ENCODE measurements around the gene BPIFB3. TPM values are rescaled to one million over a fixed set of nuclear protein-coding genes. Genes with fewer than 3 reads are reported as not detected.

Gene BPIFB3
- total RNA-seq, 1 experiment from 2014 or later, result not detected

GRCh38 chr20:33110147-33110825 lies 56.6 kb downstream of the BPIFB3 start:
- Mint-ChIP-seq H3K9me3 (ENCODE audit: unreplicated experiment) (peaks cover 9% of the 10 kb centered on the region), H3K4me1 (ENCODE audit: low read depth, unreplicated experiment) (peaks cover 12% of the 10 kb centered on the region), H3K36me3 (ENCODE audit: insufficient read depth, unreplicated experiment) (no peaks in the 10 kb centered on the region), H3K4me3 (ENCODE audit: unreplicated experiment) (no peak overlapping the region), H3K27ac (ENCODE audit: unreplicated experiment) (no peak overlapping the region), H3K27me3 (ENCODE audit: insufficient read depth, unreplicated experiment) (no peaks in the 10 kb centered on the region)
- Histone ChIP-seq H3K36me3 (ENCODE audit: control insufficient read depth, insufficient read depth, low read length) (no peaks in the 10 kb centered on the region), H3K27me3 (replicated peaks; ENCODE audit: control insufficient read depth, insufficient read depth, low read length) (no peaks in the 10 kb centered on the region), H3K4me1 (peaks cover 12% of the 10 kb centered on the region), H3K9me3 (peaks cover 13% of the 10 kb centered on the region; the same call in 1 of the 2 replicates), H3K4me3 (ENCODE audit: low read depth, low read length) (no peak overlapping the region)
- no TSS peak for BruUV-seq (replicated peaks)
- no peak for TF ChIP-seq CTCF (IDR thresholded peaks at IDR 0.05; ENCODE audit: insufficient read depth in 1 of 2, low read depth in 1 of 2, low read length in 1 of 2, severe bottlenecking in 1 of 2, unreplicated experiment in 1 of 2)
- ChIA-PET POLR2A (no interaction called here), CTCF (interaction anchor here (0.7 kb wide), 1 partner anchor 1765 kb away, joined by 3 read pairs; no protein-coding TSS in a partner anchor)
- DNase-seq, result no peak
- intact Hi-C loops (cut with micrococcal nuclease; ENCODE audit: unreplicated experiment), result no loop called here

- intact Hi-C loops (cut with micrococcal nuclease; ENCODE audit: unreplicated experiment), result no loop called here
- TF ChIP-seq CTCF (IDR thresholded peaks at IDR 0.05; ENCODE audit: insufficient read depth in 1 of 2, low read depth in 1 of 2, low read length in 1 of 2, severe bottlenecking in 1 of 2, unreplicated experiment in 1 of 2), result no peak
- ChIA-PET CTCF (interaction anchor here (0.7 kb wide), 1 partner anchor 1764 kb away, joined by 3 read pairs; no protein-coding TSS in a partner anchor), POLR2A (no interaction called here)
- peaks cover 15% of the 10 kb centered on the region; the same call in 1 of the 2 replicates for H3K9me3 ChIP-seq
- H3K27ac Mint-ChIP-seq (ENCODE audit: unreplicated experiment), result no peak overlapping the region
- no peak overlapping the region for H3K4me3 ChIP-seq (ENCODE audit: low read depth, low read length)
- H3K4me1 Mint-ChIP-seq (ENCODE audit: low read depth, unreplicated experiment), result peaks cover 2% of the 10 kb centered on the region
- no TSS peak for BruUV-seq (replicated peaks)
- no peaks in the 10 kb centered on the region for H3K27me3 Mint-ChIP-seq (ENCODE audit: insufficient read depth, unreplicated experiment)
- no peaks in the 10 kb centered on the region for H3K27me3 ChIP-seq (replicated peaks; ENCODE audit: control insufficient read depth, insufficient read depth, low read length)
- no peak for DNase-seq
- no peak overlapping the region for H3K4me3 Mint-ChIP-seq (ENCODE audit: unreplicated experiment)
- H3K36me3 Mint-ChIP-seq (ENCODE audit: insufficient read depth, unreplicated experiment), result no peaks in the 10 kb centered on the region
- H3K4me1 ChIP-seq, result peaks cover 4% of the 10 kb centered on the region; the same call in 1 of the 2 replicates
- no peaks in the 10 kb centered on the region for H3K36me3 ChIP-seq (ENCODE audit: control insufficient read depth, insufficient read depth, low read length)
- H3K9me3 Mint-ChIP-seq (ENCODE audit: unreplicated experiment), result peaks cover 9% of the 10 kb centered on the region
Measured at GRCh38 chr20:33111306-33111705, 57.6 kb downstream of the BPIFB3 start.

- H3K4me1 Mint-ChIP-seq (ENCODE audit: low read depth, unreplicated experiment), result no peaks in the 10 kb centered on the region
- no peaks in the 10 kb centered on the region for H3K36me3 ChIP-seq (ENCODE audit: control insufficient read depth, insufficient read depth, low read length)
- H3K4me3 ChIP-seq (ENCODE audit: low read depth, low read length), result no peak overlapping the region
- intact Hi-C loops (cut with micrococcal nuclease; ENCODE audit: unreplicated experiment), result loop anchor here (2.0 kb wide), 1 partner anchor 14 kb away; no protein-coding TSS in a partner anchor
- peaks cover 9% of the 10 kb centered on the region for H3K9me3 Mint-ChIP-seq (ENCODE audit: unreplicated experiment)
- no peak for TF ChIP-seq CTCF (IDR thresholded peaks at IDR 0.05; ENCODE audit: insufficient read depth in 1 of 2, low read depth in 1 of 2, low read length in 1 of 2, severe bottlenecking in 1 of 2, unreplicated experiment in 1 of 2)
- POLR2A ChIA-PET, result no interaction called here
- CTCF ChIA-PET, result no interaction called here
- no peaks in the 10 kb centered on the region for H3K4me1 ChIP-seq
- H3K36me3 Mint-ChIP-seq (ENCODE audit: insufficient read depth, unreplicated experiment), result no peaks in the 10 kb centered on the region
- no peak for DNase-seq
- H3K9me3 ChIP-seq, result peaks cover 17% of the 10 kb centered on the region; the same call in 1 of the 2 replicates
- H3K27me3 Mint-ChIP-seq (ENCODE audit: insufficient read depth, unreplicated experiment), result no peaks in the 10 kb centered on the region
- H3K27me3 ChIP-seq (replicated peaks; ENCODE audit: control insufficient read depth, insufficient read depth, low read length), result no peaks in the 10 kb centered on the region
- H3K27ac Mint-ChIP-seq (ENCODE audit: unreplicated experiment), result no peak overlapping the region
- no peak overlapping the region for H3K4me3 Mint-ChIP-seq (ENCODE audit: unreplicated experiment)
- no TSS peak for BruUV-seq (replicated peaks)
Measured at GRCh38 chr20:33112547-33113386, 59.1 kb downstream of the BPIFB3 start.

Measured in Caco-2 (cell line).